AG04450 (cell line): ENCODE measurements around the gene FOXJ3. TPM values are rescaled to one million over a fixed set of nuclear protein-coding genes. Genes with fewer than 3 reads are reported as not detected.

Source experiments
- CTCF ChIA-PET: fragments of 300-600, 350-600 bp; formaldehyde crosslinking; extraction: SDS; loops from one replicate; lab custom pipeline; 2022; ENCODE audit warnings: antibody characterized with exemption, inconsistent platforms; lab: Charles Lee
- POLR2A ChIA-PET: fragments of 350-600 bp; formaldehyde crosslinking; extraction: SDS; loops from one replicate; lab custom pipeline; 2021; ENCODE audit warnings: antibody characterized with exemption, inconsistent platforms; lab: Yijun Ruan, JAX
- DNase-seq: peaks from one replicate; pipeline ENCODE4 v3.0.0-alpha.2; 2011; ENCODE audit warnings: low read depth, low spot score
- H3K27ac ChIP-seq: one replicate; pipeline ENCODE4 v1.5.1; 2012; ENCODE audit warnings: low read depth, low read length, control low read depth
- H3K27me3 ChIP-seq: one replicate; pipeline ENCODE4 v1.6.0; 2012; ENCODE audit warnings: low read length; ENCODE audit not compliant: control insufficient read depth, insufficient read depth
- H3K4me3 ChIP-seq: 2 replicates; pipeline ENCODE4 v1.5.1; 2011; ENCODE audit warnings: mild to moderate bottlenecking, low read depth, low read length, control low read depth
- H3K9me3 ChIP-seq: 2 replicates; pipeline ENCODE4 v1.5.1; 2012; ENCODE audit warnings: low read length; ENCODE audit not compliant: control insufficient read depth, insufficient read depth
- polyA plus RNA-seq: library from polyadenylated mRNA; depleted of rRNA; stranded (reverse); fragments of >200 nt; gene quantifications from 2 replicates; pipeline ENCODE4 v1.2.3, GENCODE V29; 2011
- TF ChIP-seq, protein P1 (sequence below): IDR thresholded peaks from 2 replicates; pipeline ENCODE4 v1.5.1; 2011; ENCODE audit warnings: low read depth, low read length, control low read depth, inconsistent platforms

FOXJ3 gene
- polyA plus RNA-seq, 1 experiment = 36.2 TPM

DNA sequence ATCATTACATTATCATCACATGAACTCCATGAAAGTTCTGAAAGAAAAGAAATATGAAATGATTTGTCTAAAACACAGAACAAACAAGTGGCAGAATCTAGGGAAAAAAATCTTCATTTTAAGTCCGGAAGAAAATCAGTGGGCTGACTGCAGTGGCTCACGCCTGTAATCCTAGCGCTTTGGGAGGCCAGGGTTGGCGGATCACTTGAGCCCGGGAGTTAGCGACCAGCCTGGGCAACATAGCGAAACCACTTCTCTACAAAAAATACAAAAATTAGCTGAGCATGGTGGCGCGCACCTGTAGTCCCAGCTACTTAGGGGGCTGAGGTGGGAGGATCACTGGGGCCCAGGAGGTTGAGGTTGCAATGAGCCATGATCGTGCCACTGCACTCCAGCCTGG, 4.8 kb downstream of the FOXJ3 start:
- DNase-seq = no peak
- POLR2A ChIA-PET = no interaction called here
- Histone ChIP-seq H3K27ac (no peak overlapping the region), H3K27me3 (no peaks in the 10 kb centered on the region), H3K4me3 (no peak overlapping the region), H3K9me3 (no peaks in the 10 kb centered on the region; the same call in 1 of the 2 replicates)
- TF ChIP-seq, protein P1, sequence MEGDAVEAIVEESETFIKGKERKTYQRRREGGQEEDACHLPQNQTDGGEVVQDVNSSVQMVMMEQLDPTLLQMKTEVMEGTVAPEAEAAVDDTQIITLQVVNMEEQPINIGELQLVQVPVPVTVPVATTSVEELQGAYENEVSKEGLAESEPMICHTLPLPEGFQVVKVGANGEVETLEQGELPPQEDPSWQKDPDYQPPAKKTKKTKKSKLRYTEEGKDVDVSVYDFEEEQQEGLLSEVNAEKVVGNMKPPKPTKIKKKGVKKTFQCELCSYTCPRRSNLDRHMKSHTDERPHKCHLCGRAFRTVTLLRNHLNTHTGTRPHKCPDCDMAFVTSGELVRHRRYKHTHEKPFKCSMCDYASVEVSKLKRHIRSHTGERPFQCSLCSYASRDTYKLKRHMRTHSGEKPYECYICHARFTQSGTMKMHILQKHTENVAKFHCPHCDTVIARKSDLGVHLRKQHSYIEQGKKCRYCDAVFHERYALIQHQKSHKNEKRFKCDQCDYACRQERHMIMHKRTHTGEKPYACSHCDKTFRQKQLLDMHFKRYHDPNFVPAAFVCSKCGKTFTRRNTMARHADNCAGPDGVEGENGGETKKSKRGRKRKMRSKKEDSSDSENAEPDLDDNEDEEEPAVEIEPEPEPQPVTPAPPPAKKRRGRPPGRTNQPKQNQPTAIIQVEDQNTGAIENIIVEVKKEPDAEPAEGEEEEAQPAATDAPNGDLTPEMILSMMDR = no peak
- CTCF ChIA-PET = interaction anchor here (1.1 to 1.6 kb wide), 2 partner anchors 14 to 157 kb away, joined by 3 to 7 read pairs; no protein-coding TSS in a partner anchor

DNA sequence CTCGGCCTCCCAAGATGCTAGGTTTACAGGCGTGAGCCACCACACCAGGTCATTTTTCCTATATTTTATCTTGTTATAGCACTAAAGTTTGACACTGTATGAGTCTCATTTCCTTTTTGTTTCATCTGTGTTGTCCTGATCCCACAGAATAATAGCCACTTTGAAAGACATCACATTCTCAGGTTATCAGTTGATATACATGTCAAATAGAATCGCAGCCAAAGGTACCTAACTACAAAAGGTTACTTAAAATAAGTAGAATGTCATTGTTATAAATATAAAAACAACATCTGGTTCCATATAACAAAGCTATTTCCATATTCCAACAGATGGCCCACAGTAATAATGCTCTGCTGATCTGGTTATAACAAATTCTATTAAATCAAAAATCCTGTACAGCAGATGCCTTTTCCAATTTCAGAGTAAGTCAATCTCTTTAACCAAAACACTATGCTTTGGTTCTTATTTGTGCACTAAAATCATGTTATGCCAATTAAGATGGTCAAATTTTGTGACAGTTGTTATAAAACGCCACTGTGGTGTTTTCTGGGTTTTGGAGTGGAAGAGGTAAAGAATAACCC, 6.0 kb downstream of the FOXJ3 start:
- no peaks in the 10 kb centered on the region for H3K27me3 ChIP-seq
- CTCF ChIA-PET = interaction anchor here (1.6 kb wide), 1 partner anchor 155 kb away, joined by 7 read pairs; no protein-coding TSS in a partner anchor
- H3K27ac ChIP-seq = no peak overlapping the region
- H3K4me3 ChIP-seq = no peak overlapping the region
- POLR2A ChIA-PET = no interaction called here
- no peak for DNase-seq
- no peaks in the 10 kb centered on the region for H3K9me3 ChIP-seq
- TF ChIP-seq, protein P1 = no peak

DNA sequence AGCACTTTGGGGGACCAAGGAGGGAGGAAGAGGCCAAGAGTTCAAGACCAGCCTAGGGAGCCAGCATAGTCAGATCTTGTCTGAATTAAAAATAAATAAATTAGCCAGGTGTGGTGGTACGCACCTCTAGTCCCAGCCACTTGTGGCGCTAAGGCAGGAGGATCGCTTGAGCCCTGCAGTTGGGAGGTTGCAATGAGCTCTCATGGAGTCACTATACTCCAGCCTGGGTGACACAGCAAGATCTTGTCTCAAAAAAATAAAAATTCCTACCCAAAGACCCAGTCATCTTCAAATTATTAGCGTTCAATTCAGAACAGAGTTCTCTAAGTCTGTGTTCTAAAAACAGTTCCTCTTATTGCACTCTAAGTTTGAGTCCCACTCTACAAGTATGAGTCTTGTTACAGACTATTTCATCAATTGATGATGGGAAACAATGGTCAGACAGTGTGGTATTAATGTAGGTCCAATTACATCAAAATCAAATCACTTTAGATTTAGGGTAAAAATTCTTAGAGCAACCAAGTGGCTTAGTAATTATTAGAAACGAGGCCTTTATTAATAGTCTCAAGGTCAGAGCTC, 6.9 kb downstream of the FOXJ3 start:
- Histone ChIP-seq H3K9me3 (no peaks in the 10 kb centered on the region), H3K27me3 (no peaks in the 10 kb centered on the region), H3K4me3 (no peak overlapping the region), H3K27ac (no peak overlapping the region)
- no peak for DNase-seq
- ChIA-PET CTCF (no interaction called here), POLR2A (no interaction called here)
- TF ChIP-seq, protein P1 = no peak

DNA sequence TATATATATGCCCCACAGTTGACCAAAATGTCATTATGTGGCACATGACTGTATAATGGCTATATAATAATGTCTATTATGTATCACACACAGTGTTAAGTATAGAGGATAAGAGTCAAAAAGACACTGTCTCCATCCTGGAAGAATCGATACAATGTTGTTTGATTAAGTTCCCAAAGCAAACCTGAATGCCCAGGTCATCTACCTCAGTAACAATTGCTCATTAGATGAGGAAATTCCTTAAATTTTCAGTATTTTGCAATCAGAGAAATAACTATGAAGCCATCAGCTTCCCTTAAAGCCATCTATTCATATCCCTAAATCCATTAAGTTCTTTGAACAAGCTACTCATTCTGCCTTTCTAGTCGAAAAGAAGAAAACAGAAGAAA, 10.0 kb downstream of the FOXJ3 start:
- TF ChIP-seq, protein P1 = no peak
- Histone ChIP-seq H3K4me3 (no peak overlapping the region), H3K27ac (no peak overlapping the region), H3K9me3 (no peaks in the 10 kb centered on the region), H3K27me3 (no peaks in the 10 kb centered on the region)
- DNase-seq = no peak
- CTCF ChIA-PET = interaction anchor here (0.8 kb wide), 1 partner anchor 148 kb away, joined by 3 read pairs; no protein-coding TSS in a partner anchor
- POLR2A ChIA-PET = interaction anchor here (0.6 kb wide), 1 partner anchor 497 kb away, joined by 4 read pairs; no protein-coding TSS in a partner anchor

DNA sequence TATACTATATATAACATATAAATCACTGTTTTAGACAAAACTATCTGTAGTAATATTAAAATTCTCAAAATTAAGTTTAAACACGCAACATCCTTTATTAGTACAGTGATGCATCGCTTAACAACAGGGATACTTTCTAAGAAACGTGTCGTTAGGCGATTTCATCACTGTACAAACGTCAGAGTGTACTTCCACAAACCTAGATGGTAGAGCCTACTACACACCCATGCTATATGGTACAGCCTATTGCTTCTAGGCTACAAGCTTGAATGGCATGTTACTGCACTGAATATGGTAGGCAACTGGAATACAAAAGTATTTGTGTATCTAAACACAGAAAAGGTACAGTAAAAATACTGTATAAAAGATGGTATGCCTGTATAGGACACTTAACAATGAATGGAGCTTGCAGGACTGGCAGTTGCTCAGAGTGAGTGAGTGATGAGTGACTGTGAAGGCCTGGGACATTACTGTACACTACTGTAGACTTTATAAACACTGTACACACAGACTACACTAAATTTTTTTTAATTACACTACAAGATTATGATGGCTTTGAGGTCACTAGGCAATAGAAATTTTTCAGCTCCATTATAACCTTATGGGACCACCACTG, 10.5 kb downstream of the FOXJ3 start:
- Histone ChIP-seq H3K4me3 (no peak overlapping the region), H3K9me3 (no peaks in the 10 kb centered on the region), H3K27ac (no peak overlapping the region), H3K27me3 (no peaks in the 10 kb centered on the region)
- TF ChIP-seq, protein P1 = no peak
- POLR2A ChIA-PET = interaction anchor here (0.6 kb wide), 1 partner anchor 497 kb away, joined by 4 read pairs; no protein-coding TSS in a partner anchor
- CTCF ChIA-PET = interaction anchor here (0.8 kb wide), 1 partner anchor 147 kb away, joined by 3 read pairs; no protein-coding TSS in a partner anchor
- no peak for DNase-seq
